Measurements from ENCODE around the gene FBXO40. TPM values are rescaled to one million over a fixed set of nuclear protein-coding genes. Genes with fewer than 3 reads are reported as not detected.

Gene FBXO40
- total and polyA plus RNA-seq, 2 of the 13 experiments (the other 11 are each of a cell fraction or from before 2014, with no cell fraction given), result not detected

- TF ChIP-seq HES4 (CRISPR knock-in tag; IDR thresholded peaks at IDR 0.05; ENCODE audit: borderline replicate concordance) (no peak), MNT (IDR thresholded peaks at IDR 0.05) (no peak), ZNF562 (CRISPR knock-in tag; IDR thresholded peaks at IDR 0.05; ENCODE audit: borderline replicate concordance) (no peak), PRDM15 (CRISPR knock-in tag; IDR thresholded peaks at IDR 0.05) (no peak), ATF7 (IDR thresholded peaks at IDR 0.05) (no peak), ATF7 (CRISPR knock-in tag; IDR thresholded peaks at IDR 0.05) (no peak)
Observed at GRCh38 chr3:121649645-121650044, 56.5 kb downstream of the FBXO40 start (continued).

GRCh38 chr3:121651684-121652083 is 58.5 kb downstream of the FBXO40 start:
- no peak for ATAC-seq
- no peak for FAIRE-seq
- CTCF ChIA-PET (ENCODE audit: low intra/inter-chr PET ratio, low total read pairs), result no interaction called here

More at GRCh38 chr3:121651684-121652083, 58.5 kb downstream of the FBXO40 start:
- no peak overlapping the region for H3K27ac ChIP-seq (ENCODE audit: extremely low read length, insufficient read depth, low read length)
- peak; percentile 15 for DNase-seq (ENCODE audit: low spot score)
- no TSS peak for BruUV-seq (replicated peaks)
- no peaks in the 10 kb centered on the region for H4K20me1 ChIP-seq (ENCODE audit: insufficient read depth, low read length)
- no peak overlapping the region for H2AFZ ChIP-seq (ENCODE audit: low read length)
- H3K4me2 ChIP-seq (ENCODE audit: low read depth, low read length), result no peak overlapping the region
- TF ChIP-seq ZNF33B (CRISPR knock-in tag; IDR thresholded peaks at IDR 0.05) (no peak), NCOA2 (CRISPR knock-in tag; IDR thresholded peaks at IDR 0.05) (no peak), ZBTB7A (CRISPR knock-in tag; IDR thresholded peaks at IDR 0.05) (no peak), TSC22D2 (CRISPR knock-in tag; IDR thresholded peaks at IDR 0.05; ENCODE audit: borderline replicate concordance) (no peak), MAFF (IDR thresholded peaks at IDR 0.05; ENCODE audit: low read depth, low read length) (peak; percentile 92), ZNF160 (CRISPR knock-in tag; IDR thresholded peaks at IDR 0.05) (no peak), SP5 (CRISPR knock-in tag; IDR thresholded peaks at IDR 0.05; ENCODE audit: borderline replicate concordance, low read depth) (no peak), FLYWCH1 (CRISPR knock-in tag; IDR thresholded peaks at IDR 0.05) (no peak), MAFK (conservative IDR thresholded peaks at IDR 0.05 in 1 of 2, IDR thresholded peaks at IDR 0.05 in 1 of 2; ENCODE audit: low read length in 2 of 2) (peak; percentile 92 to 95), NFE2L2 (IDR thresholded peaks at IDR 0.05; ENCODE audit: low read length) (peak; percentile 94)
- TF ChIP-seq, protein P1, sequence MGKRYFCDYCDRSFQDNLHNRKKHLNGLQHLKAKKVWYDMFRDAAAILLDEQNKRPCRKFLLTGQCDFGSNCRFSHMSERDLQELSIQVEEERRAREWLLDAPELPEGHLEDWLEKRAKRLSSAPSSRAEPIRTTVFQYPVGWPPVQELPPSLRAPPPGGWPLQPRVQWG (CRISPR knock-in tag; IDR thresholded peaks at IDR 0.05; ENCODE audit: borderline replicate concordance, low read depth), result no peak
- H3K27me3 ChIP-seq (ENCODE audit: control insufficient read depth in 1 of 2, insufficient read depth in 2 of 2, low read length in 2 of 2), result no peaks in the 10 kb centered on the region
- no peaks in the 10 kb centered on the region for H3K36me3 ChIP-seq (replicated peaks in 1 of 2; ENCODE audit: control insufficient read depth in 1 of 2, insufficient read depth in 2 of 2, low read length in 2 of 2)
- no peak overlapping the region for H3K4me3 ChIP-seq (replicated peaks in 1 of 3; ENCODE audit: insufficient read depth in 1 of 3, low read depth in 2 of 3, low read length in 3 of 3)
- H3K79me2 ChIP-seq (ENCODE audit: insufficient read depth, low read length), result no peaks in the 10 kb centered on the region
- H3K9ac ChIP-seq (ENCODE audit: insufficient read depth, low read depth, low read length), result no peak overlapping the region
- no peaks in the 10 kb centered on the region for H3K4me1 ChIP-seq (ENCODE audit: insufficient read depth, low read length)
- no peaks in the 10 kb centered on the region for H3K9me3 ChIP-seq (ENCODE audit: low read length)
- in situ Hi-C loops (cut with HindIII; ENCODE audit: extremely low pct_ligation_motif_present, low pct_unique_long_range_greater_than_20kb), result no loop called here
- POLR2A ChIA-PET, result no interaction called here
- intact Hi-C loops (cut with micrococcal nuclease; ENCODE audit: unreplicated experiment), result no loop called here

All from HepG2 (cell line).